GM12872 (cell line): ENCODE measurements around the gene TIGD3.

Experiments used
- TF ChIP-seq, protein P1 (sequence below): IDR thresholded peaks from 3 replicates; pipeline ENCODE4 v1.5.1; 2011; ENCODE audit warnings: low read depth, mild to moderate bottlenecking, low read length, moderate library complexity; ENCODE audit not compliant: insufficient read depth

TIGD3 gene

GRCh38 chr11:65389294-65389980, 34.9 kb downstream of the TIGD3 start:
- TF ChIP-seq, protein P1, sequence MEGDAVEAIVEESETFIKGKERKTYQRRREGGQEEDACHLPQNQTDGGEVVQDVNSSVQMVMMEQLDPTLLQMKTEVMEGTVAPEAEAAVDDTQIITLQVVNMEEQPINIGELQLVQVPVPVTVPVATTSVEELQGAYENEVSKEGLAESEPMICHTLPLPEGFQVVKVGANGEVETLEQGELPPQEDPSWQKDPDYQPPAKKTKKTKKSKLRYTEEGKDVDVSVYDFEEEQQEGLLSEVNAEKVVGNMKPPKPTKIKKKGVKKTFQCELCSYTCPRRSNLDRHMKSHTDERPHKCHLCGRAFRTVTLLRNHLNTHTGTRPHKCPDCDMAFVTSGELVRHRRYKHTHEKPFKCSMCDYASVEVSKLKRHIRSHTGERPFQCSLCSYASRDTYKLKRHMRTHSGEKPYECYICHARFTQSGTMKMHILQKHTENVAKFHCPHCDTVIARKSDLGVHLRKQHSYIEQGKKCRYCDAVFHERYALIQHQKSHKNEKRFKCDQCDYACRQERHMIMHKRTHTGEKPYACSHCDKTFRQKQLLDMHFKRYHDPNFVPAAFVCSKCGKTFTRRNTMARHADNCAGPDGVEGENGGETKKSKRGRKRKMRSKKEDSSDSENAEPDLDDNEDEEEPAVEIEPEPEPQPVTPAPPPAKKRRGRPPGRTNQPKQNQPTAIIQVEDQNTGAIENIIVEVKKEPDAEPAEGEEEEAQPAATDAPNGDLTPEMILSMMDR, result no peak

GRCh38 chr11:65390099-65390941, 35.8 kb downstream of the TIGD3 start:
- TF ChIP-seq, protein P1, result no peak

GRCh38 chr11:65390996-65391395, 36.4 kb downstream of the TIGD3 start:
- TF ChIP-seq, protein P1, result no peak

DNA sequence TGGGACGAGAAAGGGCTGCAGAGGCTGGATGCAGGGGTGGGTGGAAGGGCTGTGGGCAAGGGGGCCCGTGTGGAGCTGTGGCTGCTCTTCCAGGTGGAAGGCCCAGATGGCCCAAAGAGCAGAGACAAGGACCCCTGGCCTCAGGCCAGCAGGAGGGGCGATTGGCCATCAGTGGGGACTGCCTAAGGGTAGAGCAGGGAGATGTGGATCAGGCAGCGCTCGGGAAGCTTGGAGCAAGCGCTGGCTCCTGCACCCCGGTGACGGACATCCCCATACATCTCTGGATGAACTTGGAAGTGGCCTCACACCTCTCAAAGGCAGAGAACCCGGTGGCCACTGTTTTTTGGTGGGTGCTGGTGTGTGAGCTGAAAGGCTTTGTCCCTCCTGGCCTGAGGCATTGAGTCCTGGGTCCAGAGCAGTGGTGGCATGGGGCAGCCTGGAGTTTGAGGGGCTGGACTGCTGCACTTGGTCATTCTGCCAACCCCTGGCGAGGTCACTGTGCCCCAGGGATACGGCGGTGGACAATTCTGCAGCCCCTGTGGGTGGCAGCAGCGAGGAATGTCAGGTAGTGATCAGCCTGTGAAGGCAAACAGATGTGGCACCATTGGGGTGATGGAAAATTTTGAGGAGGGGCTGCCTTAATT, 37.8 kb downstream of the TIGD3 start:
- TF ChIP-seq, protein P1, result no peak

DNA sequence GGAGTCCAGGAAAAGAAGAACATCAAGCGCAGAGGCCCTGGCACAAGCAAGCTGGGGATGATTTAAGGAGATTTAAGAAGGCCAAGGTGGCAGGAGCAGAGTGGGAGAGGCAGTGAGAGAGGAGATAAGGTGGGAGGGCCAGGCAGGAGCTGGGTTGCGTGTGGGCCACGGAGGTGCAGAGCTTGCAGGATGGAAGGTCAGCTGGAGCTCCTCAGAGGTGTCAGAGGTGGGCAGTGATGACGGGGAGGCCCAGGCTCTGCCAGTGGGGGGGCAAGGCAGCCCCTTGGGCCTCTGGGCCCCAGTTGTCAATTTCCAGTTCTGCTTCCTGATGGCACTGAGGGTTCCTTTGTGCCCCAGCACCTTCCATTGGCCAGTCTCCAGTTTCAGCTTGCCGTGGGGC, 38.3 kb downstream of the TIGD3 start:
- TF ChIP-seq, protein P1, result no peak

DNA sequence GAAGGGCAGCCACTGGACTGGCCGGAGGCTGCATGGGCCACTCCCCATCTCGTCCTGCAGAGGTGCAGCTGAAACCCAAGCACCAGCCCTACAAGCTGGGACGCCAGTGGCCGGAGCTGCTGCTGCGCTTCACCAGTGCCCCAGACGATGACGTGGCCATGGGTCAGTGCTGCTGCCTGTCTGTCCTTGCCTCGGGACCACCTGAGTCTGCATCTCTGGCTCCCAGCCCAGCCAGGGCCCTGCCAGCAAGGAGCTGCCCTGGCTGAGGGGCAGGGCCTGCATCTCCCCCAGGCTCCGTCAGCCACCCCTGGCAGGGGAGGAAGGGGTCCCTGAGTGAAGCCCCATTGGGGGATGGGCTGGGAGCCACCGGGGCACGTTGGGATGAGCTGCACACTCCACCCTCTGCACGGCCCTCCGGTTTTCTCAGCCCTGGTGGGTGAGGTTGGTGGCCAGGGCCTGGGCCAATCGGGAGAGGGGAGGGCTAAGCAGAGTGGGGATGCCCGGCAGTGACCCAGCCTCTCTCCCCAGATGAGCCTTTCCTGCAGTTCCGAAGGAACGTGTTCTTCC, 39.0 kb downstream of the TIGD3 start:
- TF ChIP-seq, protein P1, result no peak

DNA sequence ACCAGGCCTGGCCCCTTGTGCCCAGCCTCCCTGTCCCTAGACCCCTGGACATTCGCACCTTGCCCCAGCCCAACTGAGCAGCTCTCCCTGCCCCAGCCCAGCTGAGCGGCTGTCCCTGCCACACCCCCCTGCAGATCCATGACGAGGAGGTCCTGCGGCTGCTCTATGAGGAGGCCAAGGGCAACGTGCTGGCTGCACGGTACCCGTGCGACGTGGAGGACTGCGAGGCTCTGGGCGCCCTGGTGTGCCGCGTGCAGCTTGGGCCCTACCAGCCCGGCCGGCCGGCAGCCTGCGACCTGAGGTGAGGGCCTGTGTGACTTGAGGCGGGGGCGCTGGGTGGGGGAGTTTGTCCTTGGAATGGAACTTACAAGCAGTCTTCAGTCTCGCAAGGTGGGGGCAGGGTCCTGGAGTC, 39.6 kb downstream of the TIGD3 start:
- TF ChIP-seq, protein P1, result no peak
